Right cardiac atrium (tissue), 5 donors: ENCODE results near the gene ZNF670. TPM values are rescaled to one million over a fixed set of nuclear protein-coding genes. Genes with fewer than 3 reads are reported as not detected.
"Not testable (repeated sequence)": the region's sequence is repeated elsewhere in the genome, so short reads cannot be mapped to it uniquely, and the experiment has no call there.

Experiments used
- ATAC-seq, 2 donors: fragments of 200-7000 bp; cut with Tn5 transposase; one replicate each; pipeline versions ENCODE4 v1.8.0 to v1.9.1; 2020; ENCODE audit warnings: moderate library complexity in 2 of 2, mild to moderate bottlenecking in 1 of 2
- DNase-seq, 3 donors: peaks; one replicate each; pipeline ENCODE4 v3.0.0-alpha.2; 2020
- H3K27ac ChIP-seq: one replicate; pipeline ENCODE4 v1.5.1; 2013; ENCODE audit warnings: mild to moderate bottlenecking, low read length, control low read depth, moderate library complexity
- H3K27me3 ChIP-seq: one replicate; pipeline ENCODE4 v1.6.1; 2013; ENCODE audit not compliant: control insufficient read depth, insufficient read depth
- H3K4me1 ChIP-seq: one replicate; pipeline ENCODE4 v1.6.1; 2013; ENCODE audit warnings: low read length; ENCODE audit not compliant: control insufficient read depth, insufficient read depth
- H3K4me3 ChIP-seq: one replicate; pipeline ENCODE4 v1.5.1; 2013; ENCODE audit warnings: low read length, control low read depth
- H3K9me3 ChIP-seq: one replicate; pipeline ENCODE4 v1.6.1; 2013; ENCODE audit warnings: low read length; ENCODE audit not compliant: control insufficient read depth
- WGBS: extraction: QIAGEN DNeasy Blood & Tissue Kit; methylation state at CpG from one replicate; pipeline ENCODE4 v1.1.7; 2013; 5-methylcytosine and 5-hydroxymethylcytosine counted together
- intact Hi-C, 4 donors: fragments of 100-400 bp; cut with DNase I; formaldehyde crosslinking; loops; one replicate each; pipeline versions ENCODE4 v1.11.0 to v1.14.0; 2022 to 2023
- polyA plus RNA-seq: library from polyadenylated mRNA; stranded (reverse); fragments of 200-250 nt; gene quantifications from one replicate; pipeline ENCODE4 v1.2.3, GENCODE V29; 2013
- total RNA-seq, 4 donors: library from RNA; stranded (reverse); fragmentation: NEBNext Ultra II Directional; extraction: Animal tissue kit (Norgen Biotek cat#: 25700); gene quantifications; one replicate each; pipeline ENCODE4 v1.2.1, GENCODE V29; 2021
- donor health status: healthy with polysubstance abuse.
- donor health status: DM: no; HTN: yes; CAD: no.
- donor health status: DM: no; HTN: no; CAD: no.
- donor health status: DM: no; HTN: yes; CAD: no; lungs with severe emphysema.
- donor health status: DM: yes; HTN: yes; CAD: no.

The ZNF670 gene
- total and polyA plus RNA-seq, 5 donors: 1.3 to 2.1 (median 1.7) TPM

DNA sequence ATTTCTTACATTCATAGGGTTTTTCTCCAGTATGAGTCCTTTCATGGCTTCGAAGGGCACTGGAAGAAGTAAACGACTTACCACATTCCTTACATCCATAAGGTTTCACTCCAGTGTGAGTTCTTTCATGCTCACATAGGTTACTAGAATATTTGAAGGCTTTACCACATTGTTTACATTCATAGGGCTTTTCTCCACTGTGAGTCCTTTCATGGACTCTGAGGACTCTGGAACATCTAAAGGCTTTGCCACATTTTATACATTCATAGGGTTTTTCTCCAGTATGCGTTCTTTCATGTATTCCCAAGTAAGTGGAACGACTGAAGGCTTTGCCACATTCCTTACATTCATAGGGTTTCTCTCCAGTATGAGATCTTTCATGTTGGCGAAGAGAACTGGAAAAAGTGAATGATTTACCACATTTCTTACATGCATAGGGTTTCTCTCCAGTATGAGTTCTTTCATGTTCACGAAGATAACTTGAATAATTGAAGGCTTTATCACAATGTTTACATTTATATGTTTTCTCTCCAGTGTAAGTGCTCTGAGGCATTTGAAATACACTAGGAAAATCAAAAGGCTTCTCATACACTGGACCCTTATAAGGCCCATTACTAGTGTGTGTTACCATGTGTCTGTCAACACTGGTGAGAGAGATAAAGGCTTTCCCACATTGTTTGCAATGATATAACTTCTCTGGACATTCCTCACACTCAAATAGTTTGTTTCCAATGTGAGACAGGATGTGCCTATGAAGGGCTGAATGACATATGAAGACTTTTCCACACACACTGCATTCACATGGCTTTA is 40.9 kb downstream of the ZNF670 start:
- 96% methylated on average over 6 of the region's 6 CpGs for WGBS
- Histone ChIP-seq H3K9me3 (peaks cover 7% of the 10 kb centered on the region), H3K4me1 (no peaks in the 10 kb centered on the region), H3K4me3 (no peak overlapping the region), H3K27ac (no peak overlapping the region), H3K27me3 (no peaks in the 10 kb centered on the region)
- intact Hi-C loops: no loop called here
- DNase-seq: no peak
- ATAC-seq: no peak

GRCh38 chr1:247032306-247032705 is 46.3 kb downstream of the ZNF670 start:
- intact Hi-C loops, ATAC-seq, H3K9me3 ChIP-seq, H3K4me3 ChIP-seq, H3K27me3 ChIP-seq, H3K4me1 ChIP-seq, H3K27ac ChIP-seq: not testable (repeated sequence)
- peak in 1 of 3 donors; percentile 71 for DNase-seq
- 93% methylated on average over 24 of the region's 30 CpGs for WGBS

Other genes with a start within 250 kb of the ZNF670 start
- gene AHCTF1, start 146.9 kb downstream of the ZNF670 start, total RNA-seq: 10 to 100 TPM; 20.2 to 24.3 (median 20.5) TPM
- 7.8 TPM for gene AHCTF1, start 146.9 kb downstream of the ZNF670 start, polyA plus RNA-seq
- under 1 TPM in 2 of 4 donors, not detected in 2; 0.11 to 0.28 TPM for gene ZNF695, start 70.8 kb downstream of the ZNF670 start, total RNA-seq
- 0.05 TPM for gene ZNF695, start 70.8 kb downstream of the ZNF670 start, polyA plus RNA-seq
- 1 to 10 TPM; 3.2 to 6.0 (median 5.1) TPM for gene ZNF669, start 25.5 kb upstream of the ZNF670 start, total RNA-seq
- 3.4 TPM for gene ZNF669, start 25.5 kb upstream of the ZNF670 start, polyA plus RNA-seq
- 10 to 100 TPM; 13.9 to 27.3 (median 21.9) TPM for gene ZNF124, start 93.2 kb upstream of the ZNF670 start, total RNA-seq
- 1.1 TPM for gene ZNF124, start 93.2 kb upstream of the ZNF670 start, polyA plus RNA-seq
- gene VN1R5, start 177.3 kb upstream of the ZNF670 start, total RNA-seq: not detected
- gene VN1R5, start 177.3 kb upstream of the ZNF670 start, polyA plus RNA-seq: not detected